ENCODE results near the gene OR2A5. TPM values are rescaled to one million over a fixed set of nuclear protein-coding genes. Genes with fewer than 3 reads are reported as not detected.

The OR2A5 gene
- total RNA-seq, 1 donor from 2014 or later = not detected

- Histone ChIP-seq H3K27me3 (no peaks in the 10 kb centered on the region), H3K36me3 (no peaks in the 10 kb centered on the region), H3K9me3 (no peaks in the 10 kb centered on the region), H3K4me1 (no peaks in the 10 kb centered on the region), H3K27ac (no peak overlapping the region), H3K4me3 (no peak overlapping the region)
- intact Hi-C loops (cut with DNase I) = no loop called here
- no peak for DNase-seq (ENCODE audit: low spot score in 2 of 2)
- TF ChIP-seq CTCF (IDR thresholded peaks at IDR 0.05) = no peak
Observed at GRCh38 chr7:144019457-144019856, 29.3 kb upstream of the OR2A5 start.

- Histone ChIP-seq H3K9me3 (no peaks in the 10 kb centered on the region), H3K27me3 (no peaks in the 10 kb centered on the region), H3K27ac (no peak overlapping the region), H3K4me3 (no peak overlapping the region), H3K4me1 (no peaks in the 10 kb centered on the region), H3K36me3 (no peaks in the 10 kb centered on the region)
- no peak for DNase-seq (ENCODE audit: low spot score in 2 of 2)
- intact Hi-C loops (cut with DNase I) = no loop called here
- TF ChIP-seq CTCF (IDR thresholded peaks at IDR 0.05) = no peak
Observed at GRCh38 chr7:144020340-144020739, 28.4 kb upstream of the OR2A5 start.

GRCh38 chr7:144022169-144022568 lies 26.6 kb upstream of the OR2A5 start:
- Histone ChIP-seq H3K4me3 (no peak overlapping the region), H3K4me1 (no peaks in the 10 kb centered on the region), H3K36me3 (no peaks in the 10 kb centered on the region), H3K27ac (no peak overlapping the region), H3K9me3 (no peaks in the 10 kb centered on the region), H3K27me3 (no peaks in the 10 kb centered on the region)
- no peak for TF ChIP-seq CTCF (IDR thresholded peaks at IDR 0.05)
- intact Hi-C loops (cut with DNase I) = no loop called here
- DNase-seq (ENCODE audit: low spot score in 2 of 2) = no peak

- TF ChIP-seq CTCF (IDR thresholded peaks at IDR 0.05) = no peak
- no peaks in the 10 kb centered on the region for H3K27me3 ChIP-seq
- intact Hi-C loops (cut with DNase I) = no loop called here
- no peaks in the 10 kb centered on the region for H3K4me1 ChIP-seq
- H3K9me3 ChIP-seq = no peaks in the 10 kb centered on the region
- no peak overlapping the region for H3K27ac ChIP-seq
- no peak overlapping the region for H3K4me3 ChIP-seq
- no peak for DNase-seq (ENCODE audit: low spot score in 2 of 2)
- no peaks in the 10 kb centered on the region for H3K36me3 ChIP-seq
Observed at GRCh38 chr7:144023171-144023827, 25.4 kb upstream of the OR2A5 start.

GRCh38 chr7:144024213-144024612 lies 24.5 kb upstream of the OR2A5 start:
- H3K27me3 ChIP-seq = no peaks in the 10 kb centered on the region
- intact Hi-C loops (cut with DNase I) = no loop called here
- DNase-seq (ENCODE audit: low spot score in 2 of 2) = no peak
- H3K4me1 ChIP-seq = no peaks in the 10 kb centered on the region
- H3K36me3 ChIP-seq = no peaks in the 10 kb centered on the region
- no peak overlapping the region for H3K27ac ChIP-seq
- no peaks in the 10 kb centered on the region for H3K9me3 ChIP-seq
- no peak overlapping the region for H3K4me3 ChIP-seq
- TF ChIP-seq CTCF (IDR thresholded peaks at IDR 0.05) = no peak
